OCI-LY7 (cell line): Measurements from ENCODE around the gene NATD1. TPM values are rescaled to one million over a fixed set of nuclear protein-coding genes. Genes with fewer than 3 reads are reported as not detected.

Experiments
- BruUV-seq: library from RNA; stranded (reverse); fragments of 400-500 nt; replicated peaks from 2 replicates; lab custom pipeline; 2021; lab: Mats Ljungman, UMichigan
- CTCF ChIA-PET: fragments of 300-600 bp; sonication (Branson Sonifier 250); formaldehyde crosslinking; loops from one replicate; lab custom pipeline; 2022; ENCODE audit warnings: antibody characterized with exemption; ENCODE audit not compliant: unreplicated experiment; lab: Charles Lee
- POLR2A ChIA-PET: fragments of 300-600 bp; sonication (Branson Sonifier 250); formaldehyde crosslinking; loops from one replicate; lab custom pipeline; 2022; ENCODE audit warnings: antibody characterized with exemption; lab: Charles Lee
- DNase-seq: peaks from one replicate; pipeline ENCODE4 v3.0.0-alpha.2; 2015; ENCODE audit warnings: low spot score
- H2AFZ ChIP-seq: fragments of 200-600 bp; sonication (generic), shearing (Covaris generic); 2 replicates; pipeline ENCODE4 v1.6.1; 2014; ENCODE audit warnings: mild to moderate bottlenecking, antibody characterized with exemption, low read length, moderate library complexity
- H3K27ac ChIP-seq: fragments of 200-600 bp; sonication (generic); 2 replicates; pipeline ENCODE4 v1.5.1; 2014; ENCODE audit warnings: mixed run types, low read depth, mild to moderate bottlenecking, moderate library complexity, low read length, inconsistent platforms; ENCODE audit not compliant: poor library complexity, severe bottlenecking
- H3K36me3 ChIP-seq: fragments of 200-600 bp; sonication (generic); 2 replicates; pipeline ENCODE4 v1.6.1; 2014; ENCODE audit warnings: mild to moderate bottlenecking, antibody characterized with exemption, low read length, moderate library complexity, mixed read lengths; ENCODE audit not compliant: insufficient read depth
- H3K4me1 ChIP-seq: fragments of 200-600 bp; sonication (generic); 2 replicates; pipeline ENCODE4 v1.5.1; 2014; ENCODE audit warnings: mild to moderate bottlenecking, low read length; ENCODE audit not compliant: insufficient read depth, poor library complexity, severe bottlenecking
- H3K4me2 ChIP-seq: fragments of 200-600 bp; sonication (generic); 2 replicates; pipeline ENCODE4 v1.6.1; 2014; ENCODE audit warnings: mild to moderate bottlenecking, low read length
- H3K4me3 ChIP-seq: fragments of 200-600 bp; sonication (generic); 2 replicates; pipeline ENCODE4 v1.5.1; 2014; ENCODE audit warnings: mild to moderate bottlenecking, low read depth, low read length; ENCODE audit not compliant: poor library complexity, severe bottlenecking
- H3K79me2 ChIP-seq: fragments of 200-600 bp; sonication (generic); 2 replicates; pipeline ENCODE4 v1.6.1; 2016; ENCODE audit warnings: low read depth, mild to moderate bottlenecking, low read length, moderate library complexity, mixed read lengths; ENCODE audit not compliant: insufficient read depth
- H3K9me2 ChIP-seq: fragments of 200-600 bp; sonication (generic); 2 replicates; pipeline ENCODE4 v1.6.1; 2016; ENCODE audit warnings: mild to moderate bottlenecking, low read length, mixed read lengths; ENCODE audit not compliant: insufficient read depth
- H3K9me3 ChIP-seq: fragments of 200-600 bp; sonication (generic); 2 replicates; pipeline ENCODE4 v1.6.1; 2014; ENCODE audit warnings: mild to moderate bottlenecking, mixed run types, low read length, mixed read lengths
- H4K20me1 ChIP-seq: fragments of 200-600 bp; sonication (generic); 2 replicates; pipeline ENCODE4 v1.6.1; 2014; ENCODE audit warnings: mild to moderate bottlenecking, antibody characterized with exemption, low read length, moderate library complexity, mixed read lengths; ENCODE audit not compliant: insufficient read depth
- EZH2phosphoT487 ChIP-seq: fragments of 200-600 bp; sonication (generic); IDR thresholded peaks from 2 replicates; pipeline ENCODE4 v1.6.1; 2018; ENCODE audit warnings: low read depth, borderline replicate concordance, mild to moderate bottlenecking, mixed run types, antibody characterized with exemption, low read length, moderate library complexity, mixed read lengths
- intact Hi-C: fragments of 100-400 bp; cut with micrococcal nuclease; formaldehyde crosslinking; loops from one replicate; pipeline ENCODE4 v1.10.0; 2022; ENCODE audit not compliant: unreplicated experiment
- small RNA-seq: library from RNA; depleted of rRNA; stranded (forward); fragments of <200 nt; gene quantifications from one replicate; pipeline ENCODE3, GENCODE V24; 2014
- total RNA-seq, 2 experiments: library from RNA; depleted of rRNA in 1 of 2; stranded (reverse); fragments of >200 nt in 1 of 2; shearing (Covaris generic) in 1 of 2; gene quantifications; 2 replicates each; pipeline ENCODE4 v1.2.3, GENCODE V29; 2014 to 2022
- TF ChIP-seq, protein P1 (sequence below): fragments of 200-600 bp; sonication (generic); conservative IDR thresholded peaks from 2 replicates; pipeline ENCODE4 v1.5.1; 2014; ENCODE audit warnings: mild to moderate bottlenecking, antibody characterized with exemption, low read length, moderate library complexity, mixed read lengths

NATD1 gene
- total RNA-seq, 2 experiments from 2014 or later = 0.85 to 6.0 TPM

DNA sequence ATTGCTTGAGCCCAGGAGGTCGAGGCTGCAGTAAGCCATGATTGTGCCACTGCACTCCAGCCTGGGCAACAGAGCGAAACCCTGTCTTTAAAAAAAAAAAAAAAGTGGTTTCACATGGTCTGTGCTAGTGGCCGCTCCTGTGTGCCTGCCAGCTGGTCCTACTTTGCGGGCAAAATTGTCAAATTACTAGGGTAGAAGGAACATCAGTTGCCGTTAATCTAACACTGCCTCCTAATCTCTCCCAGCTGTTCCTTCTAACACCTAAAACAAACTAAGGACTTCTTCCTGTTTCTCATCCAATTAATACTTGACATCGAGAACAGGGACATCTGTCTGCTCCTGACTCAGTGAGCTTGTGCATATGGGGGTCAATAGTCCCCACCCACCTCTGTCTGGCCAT is 63.1 kb downstream of the NATD1 start:
- no peak overlapping the region for H3K4me3 ChIP-seq
- H2AFZ ChIP-seq = no peak overlapping the region
- no peaks in the 10 kb centered on the region for H3K4me1 ChIP-seq
- no peaks in the 10 kb centered on the region for H4K20me1 ChIP-seq
- TF ChIP-seq, protein P1, sequence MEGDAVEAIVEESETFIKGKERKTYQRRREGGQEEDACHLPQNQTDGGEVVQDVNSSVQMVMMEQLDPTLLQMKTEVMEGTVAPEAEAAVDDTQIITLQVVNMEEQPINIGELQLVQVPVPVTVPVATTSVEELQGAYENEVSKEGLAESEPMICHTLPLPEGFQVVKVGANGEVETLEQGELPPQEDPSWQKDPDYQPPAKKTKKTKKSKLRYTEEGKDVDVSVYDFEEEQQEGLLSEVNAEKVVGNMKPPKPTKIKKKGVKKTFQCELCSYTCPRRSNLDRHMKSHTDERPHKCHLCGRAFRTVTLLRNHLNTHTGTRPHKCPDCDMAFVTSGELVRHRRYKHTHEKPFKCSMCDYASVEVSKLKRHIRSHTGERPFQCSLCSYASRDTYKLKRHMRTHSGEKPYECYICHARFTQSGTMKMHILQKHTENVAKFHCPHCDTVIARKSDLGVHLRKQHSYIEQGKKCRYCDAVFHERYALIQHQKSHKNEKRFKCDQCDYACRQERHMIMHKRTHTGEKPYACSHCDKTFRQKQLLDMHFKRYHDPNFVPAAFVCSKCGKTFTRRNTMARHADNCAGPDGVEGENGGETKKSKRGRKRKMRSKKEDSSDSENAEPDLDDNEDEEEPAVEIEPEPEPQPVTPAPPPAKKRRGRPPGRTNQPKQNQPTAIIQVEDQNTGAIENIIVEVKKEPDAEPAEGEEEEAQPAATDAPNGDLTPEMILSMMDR = no peak
- TF ChIP-seq EZH2phosphoT487 = no peak
- no peak overlapping the region for H3K27ac ChIP-seq
- intact Hi-C loops = no loop called here
- no peak overlapping the region for H3K4me2 ChIP-seq
- ChIA-PET CTCF (no interaction called here), POLR2A (no interaction called here)
- no peaks in the 10 kb centered on the region for H3K9me3 ChIP-seq
- BruUV-seq = no TSS peak
- no peaks in the 10 kb centered on the region for H3K9me2 ChIP-seq
- no peak for DNase-seq
- peaks cover 3% of the 10 kb centered on the region; the same call in 1 of the 2 replicates for H3K36me3 ChIP-seq
- H3K79me2 ChIP-seq = no peaks in the 10 kb centered on the region

DNA sequence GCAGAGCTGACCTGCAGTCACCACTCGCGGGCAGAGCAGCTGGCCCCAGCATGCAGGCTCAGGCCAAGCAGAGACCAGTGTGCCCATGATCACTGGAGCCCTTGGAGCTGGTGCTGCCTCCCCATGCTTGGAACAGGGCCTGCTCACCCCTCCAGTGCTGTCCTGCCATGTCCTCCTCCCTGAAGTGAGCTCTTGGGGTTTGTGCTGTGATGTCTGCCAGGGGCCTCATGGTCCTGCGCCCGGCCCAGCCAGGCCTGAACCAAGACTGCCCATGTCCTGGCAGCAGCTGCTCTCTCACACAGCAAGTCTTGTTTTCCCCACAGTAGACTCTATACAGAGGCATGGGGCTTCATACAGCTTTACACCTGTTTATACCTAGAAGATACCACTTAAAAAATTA is 63.8 kb downstream of the NATD1 start:
- no TSS peak for BruUV-seq
- Histone ChIP-seq H3K4me2 (no peak overlapping the region), H3K9me3 (no peaks in the 10 kb centered on the region), H4K20me1 (no peaks in the 10 kb centered on the region), H3K36me3 (peaks cover 7% of the 10 kb centered on the region; the same call in 1 of the 2 replicates), H3K4me3 (no peak overlapping the region), H3K79me2 (no peaks in the 10 kb centered on the region), H3K4me1 (no peaks in the 10 kb centered on the region), H3K9me2 (no peaks in the 10 kb centered on the region), H3K27ac (no peak overlapping the region), H2AFZ (no peak overlapping the region)
- no peak for DNase-seq
- TF ChIP-seq EZH2phosphoT487 = no peak
- TF ChIP-seq, protein P1 = no peak
- POLR2A ChIA-PET = no interaction called here
- CTCF ChIA-PET = no interaction called here
- intact Hi-C loops = no loop called here

Small RNA genes lying within 50 kb of the gene (small RNA-seq; reads per million reads assigned to genes)
- not detected for gene RN7SL426P

Other genes starting within 250 kb of the NATD1 start
- 144 and 180 TPM in 2 replicates for gene USP22, start 210.4 kb downstream of the NATD1 start, total RNA-seq (2014; rRNA removed; shearing (Covaris generic))
- 302 TPM in 2 replicates for gene USP22, start 210.4 kb downstream of the NATD1 start, total RNA-seq (2022)
- gene DHRS7B, start 126.4 kb downstream of the NATD1 start, total RNA-seq (2014; rRNA removed; shearing (Covaris generic)) = 11.6 and 16.0 TPM in 2 replicates
- gene DHRS7B, start 126.4 kb downstream of the NATD1 start, total RNA-seq (2022) = 15.8 and 16.5 TPM in 2 replicates
- gene TMEM11, start 39.2 kb downstream of the NATD1 start, total RNA-seq (2014; rRNA removed; shearing (Covaris generic)) = 26.8 and 27.3 TPM in 2 replicates
- gene TMEM11, start 39.2 kb downstream of the NATD1 start, total RNA-seq (2022) = 32.7 and 34.0 TPM in 2 replicates
- 13.6 and 27.8 TPM in 2 replicates for gene MAP2K3, start 31.3 kb upstream of the NATD1 start, total RNA-seq (2014; rRNA removed; shearing (Covaris generic))
- 70.3 and 71.5 TPM in 2 replicates for gene MAP2K3, start 31.3 kb upstream of the NATD1 start, total RNA-seq (2022)
- 0.13 and 0.16 TPM in 2 replicates for gene KCNJ12, start 122.9 kb upstream of the NATD1 start, total RNA-seq (2014; rRNA removed; shearing (Covaris generic))
- gene KCNJ12, start 122.9 kb upstream of the NATD1 start, total RNA-seq (2022) = 0.17 and 0.22 TPM in 2 replicates